WERI-Rb-1 (cell line): ENCODE measurements around the gene OR10J1.

Experiments
- DNase-seq: peaks from one replicate; pipeline ENCODE4 v3.0.0-alpha.2; 2020
- H3K27ac ChIP-seq: fragments of 250-450 bp; sonication (Bioruptor Pico); 2 replicates; pipeline ENCODE4 v1.5.1; 2020; ENCODE audit warnings: mild to moderate bottlenecking, moderate library complexity
- H3K27me3 ChIP-seq: fragments of 250-450 bp; sonication (Bioruptor Pico); 2 replicates; pipeline ENCODE4 v1.5.1; 2021; ENCODE audit warnings: mild to moderate bottlenecking, low read depth, moderate library complexity; ENCODE audit not compliant: insufficient read depth, severe bottlenecking
- H3K36me3 ChIP-seq: fragments of 250-450 bp; sonication (Bioruptor Pico); 2 replicates; pipeline ENCODE4 v1.5.1; 2020; ENCODE audit warnings: mild to moderate bottlenecking, moderate library complexity
- H3K4me3 ChIP-seq: 2 replicates; pipeline ENCODE4 v1.5.1; 2011; ENCODE audit warnings: low read depth, mild to moderate bottlenecking, control low read depth, low read length
- H3K9me3 ChIP-seq: fragments of 250-450 bp; sonication (Bioruptor Pico); 2 replicates; pipeline ENCODE4 v1.5.1; 2021; ENCODE audit warnings: mild to moderate bottlenecking, moderate library complexity; ENCODE audit not compliant: severe bottlenecking
- CTCF ChIP-seq: IDR thresholded peaks from 2 replicates; pipeline ENCODE4 v1.5.1; 2011; ENCODE audit warnings: low read depth, mild to moderate bottlenecking, control low read depth, inconsistent platforms, low read length

The OR10J1 gene

DNA sequence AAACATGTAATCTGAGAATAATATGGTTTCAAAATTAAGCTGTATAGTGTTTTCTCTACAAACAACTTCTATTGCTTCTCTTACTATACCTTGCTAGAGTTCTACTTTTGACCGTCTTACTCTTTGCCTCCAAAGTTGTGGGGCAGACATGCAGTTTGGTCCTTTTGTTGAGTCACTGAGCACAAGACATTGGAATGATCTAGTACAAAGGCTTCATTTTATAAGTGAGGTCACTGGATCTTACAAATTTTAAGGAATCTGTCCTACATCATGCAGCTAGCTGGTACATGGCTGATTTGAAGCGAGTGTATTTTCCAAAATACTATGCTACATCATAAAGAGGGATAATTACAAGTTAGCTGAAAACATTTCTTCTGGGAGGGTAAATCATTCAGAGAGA is 28.8 kb downstream of the OR10J1 start:
- no peak for DNase-seq
- Histone ChIP-seq H3K9me3 (no peaks in the 10 kb centered on the region), H3K27ac (no peak overlapping the region), H3K27me3 (peaks cover 70% of the 10 kb centered on the region), H3K4me3 (no peak overlapping the region), H3K36me3 (no peaks in the 10 kb centered on the region)
- no peak for TF ChIP-seq CTCF

DNA sequence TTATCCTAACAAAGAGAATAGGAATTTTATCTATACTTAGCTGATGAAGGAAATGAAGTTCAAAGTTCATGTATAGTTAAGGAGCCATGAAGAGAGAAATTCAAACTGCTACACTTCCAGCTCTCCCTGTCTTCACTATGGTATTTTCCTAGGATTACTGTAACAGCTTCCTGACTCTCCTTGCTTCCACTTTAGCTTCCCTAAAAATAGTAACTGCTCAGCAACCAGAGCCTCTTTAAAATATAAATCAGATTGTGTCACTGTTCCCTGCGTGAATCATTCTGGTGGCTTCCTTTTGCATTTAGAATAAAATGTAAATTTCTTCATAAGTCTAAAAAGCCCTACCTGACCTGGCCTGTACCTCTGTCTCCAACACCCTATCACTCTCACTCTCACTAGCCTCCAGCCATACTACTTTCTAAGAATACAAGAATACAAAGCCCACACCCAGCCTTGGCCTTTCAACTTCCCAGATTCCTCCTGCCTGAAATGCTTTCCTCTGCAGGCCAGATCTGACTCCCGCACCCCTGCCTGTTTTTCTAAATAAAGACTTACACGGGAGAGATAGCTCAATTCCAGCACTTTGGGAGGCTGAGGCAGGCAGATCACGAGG is 30.5 kb downstream of the OR10J1 start:
- H3K36me3 ChIP-seq: no peaks in the 10 kb centered on the region
- no peak for TF ChIP-seq CTCF
- no peak for DNase-seq
- H3K9me3 ChIP-seq: no peaks in the 10 kb centered on the region
- no peak overlapping the region for H3K4me3 ChIP-seq
- H3K27ac ChIP-seq: no peak overlapping the region
- H3K27me3 ChIP-seq: peaks cover 79% of the 10 kb centered on the region

DNA sequence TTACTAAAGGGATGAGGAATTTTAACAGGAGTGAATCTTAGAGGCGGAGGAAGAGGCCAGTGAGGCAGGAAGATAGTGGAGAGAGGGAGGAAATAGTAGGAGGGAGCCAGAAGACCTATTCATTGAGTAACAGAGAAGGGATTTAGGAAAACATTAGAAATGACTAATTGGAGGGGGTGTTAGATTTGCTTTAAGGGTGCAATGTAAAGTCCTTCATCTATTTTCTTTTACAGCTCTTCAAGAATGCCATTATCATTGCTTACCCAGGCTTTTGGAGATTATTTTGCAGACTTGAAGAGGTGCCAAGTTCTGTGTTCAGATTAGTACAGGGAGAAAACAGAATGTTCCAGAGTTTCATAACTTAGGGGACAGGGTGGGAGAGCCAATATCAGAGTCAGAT is 33.8 kb downstream of the OR10J1 start:
- no peak overlapping the region for H3K27ac ChIP-seq
- TF ChIP-seq CTCF: no peak
- no peaks in the 10 kb centered on the region for H3K36me3 ChIP-seq
- H3K27me3 ChIP-seq: peaks cover 87% of the 10 kb centered on the region
- no peak for DNase-seq
- no peaks in the 10 kb centered on the region for H3K9me3 ChIP-seq
- H3K4me3 ChIP-seq: no peak overlapping the region

DNA sequence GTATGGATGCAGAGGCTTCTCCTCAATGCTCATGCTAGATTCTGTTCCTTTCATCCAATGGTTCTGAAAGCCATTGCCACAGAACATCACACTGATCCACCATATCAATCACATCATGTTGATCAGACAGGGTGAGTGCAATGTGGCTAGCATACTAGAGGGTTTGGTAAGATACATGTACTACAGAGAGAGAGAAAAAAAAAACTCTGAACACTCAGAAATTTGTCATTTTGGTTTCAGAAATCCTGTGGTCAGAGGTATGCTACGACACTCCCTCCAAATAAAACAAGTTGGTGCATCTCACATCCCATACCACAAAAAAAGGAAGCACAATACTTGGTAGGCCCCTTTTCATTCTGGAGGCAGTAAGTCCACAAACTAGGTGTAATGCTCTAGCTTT is 35.4 kb downstream of the OR10J1 start:
- no peak for DNase-seq
- no peaks in the 10 kb centered on the region for H3K9me3 ChIP-seq
- no peak overlapping the region for H3K27ac ChIP-seq
- TF ChIP-seq CTCF: no peak
- H3K27me3 ChIP-seq: peaks cover 87% of the 10 kb centered on the region
- H3K36me3 ChIP-seq: no peaks in the 10 kb centered on the region
- no peak overlapping the region for H3K4me3 ChIP-seq

DNA sequence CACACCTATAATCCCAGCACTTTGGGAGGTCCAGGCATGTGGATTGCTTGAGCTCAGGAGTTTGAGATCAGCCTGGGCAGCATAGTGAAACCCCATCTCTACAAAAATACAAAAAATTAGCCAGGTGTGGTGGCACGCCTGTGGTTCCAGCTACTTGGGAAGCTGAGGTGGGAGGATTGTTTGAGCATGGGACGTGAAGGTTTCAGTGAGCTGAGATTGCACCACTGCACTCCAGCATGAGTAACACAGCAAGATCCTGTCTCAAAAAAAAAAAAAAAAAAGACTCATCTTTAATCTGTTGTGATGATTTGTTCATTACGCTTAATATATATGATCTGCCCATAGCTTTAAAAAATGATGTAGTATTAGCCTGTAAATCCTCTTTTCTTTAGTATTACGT is 44.0 kb downstream of the OR10J1 start:
- Histone ChIP-seq H3K27ac (no peak overlapping the region), H3K4me3 (no peak overlapping the region), H3K27me3 (peaks cover 73% of the 10 kb centered on the region), H3K9me3 (no peaks in the 10 kb centered on the region), H3K36me3 (no peaks in the 10 kb centered on the region)
- TF ChIP-seq CTCF: no peak
- DNase-seq: no peak
